HepG2 (cell line): ENCODE results near the gene GRIN2D. TPM values are rescaled to one million over a fixed set of nuclear protein-coding genes. Genes with fewer than 3 reads are reported as not detected.

Source experiments
- HNRNPK ChIP-seq: fragments of 200-400 bp; formaldehyde crosslinking; IDR thresholded peaks from 2 replicates; pipeline ENCODE4 v1.6.1; 2018; ENCODE audit warnings: low read length, low read depth, moderate library complexity, mild to moderate bottlenecking; ENCODE audit not compliant: poor library complexity, severe bottlenecking
- SIX4 ChIP-seq: sonication (generic); formaldehyde crosslinking; IDR thresholded peaks from 2 replicates; pipeline ENCODE4 v1.4.0; 2020; ENCODE audit warnings: missing genetic modification reagents
- ZNF776 ChIP-seq: sonication (generic); formaldehyde crosslinking; IDR thresholded peaks from 2 replicates; pipeline ENCODE4 v1.4.0; 2020; ENCODE audit warnings: mild to moderate bottlenecking, missing genetic modification reagents
- polyA plus RNA-seq, 8 experiments: library from polyadenylated mRNA; depleted of rRNA in 3 of 8; stranded (reverse) in 7 of 8; unstranded in 1 of 8; fragments of >200 nt; fragmentation: Illumina TruSeq in 4 of 8; extraction: Trizol in 4 of 8; gene quantifications; 2 replicates each; pipeline versions ENCODE4 v1.2.1 to v1.2.3, GENCODE V29; 2011 to 2016; ENCODE audit warnings: low read depth in 4 of 8, missing spikeins in 1 of 8, mixed read lengths in 1 of 8; ENCODE audit not compliant: insufficient read depth in 1 of 8
- total RNA-seq, 5 experiments: library from RNA; depleted of rRNA; stranded (reverse); fragments of >200 nt; fragmentation: Illumina TruSeq; extraction: Trizol; gene quantifications; 2 replicates each; pipeline ENCODE4 v1.2.3, GENCODE V29; 2016; ENCODE audit warnings: low read depth in 1 of 5
- TF ChIP-seq, protein P1 (sequence below): sonication (generic); formaldehyde crosslinking; IDR thresholded peaks from 2 replicates; pipeline ENCODE4 v1.4.0; 2020; ENCODE audit warnings: missing genetic modification reagents
- TF ChIP-seq, protein P2 (sequence below): sonication (generic); formaldehyde crosslinking; IDR thresholded peaks from 2 replicates; pipeline ENCODE4 v1.5.0; 2020; ENCODE audit warnings: mild to moderate bottlenecking, missing genetic modification reagents
- TF ChIP-seq, protein P3 (sequence below): sonication (generic); formaldehyde crosslinking; IDR thresholded peaks from 2 replicates; pipeline ENCODE4 v1.4.0; 2020; ENCODE audit warnings: missing genetic modification reagents, borderline replicate concordance
- TF ChIP-seq, protein P4 (sequence below): sonication (generic); formaldehyde crosslinking; IDR thresholded peaks from 2 replicates; pipeline ENCODE4 v1.4.0; 2020; ENCODE audit warnings: missing genetic modification reagents, borderline replicate concordance
- TF ChIP-seq, protein P5 (sequence below): sonication (generic); formaldehyde crosslinking; IDR thresholded peaks from 2 replicates; pipeline ENCODE4 v1.5.0; 2020; ENCODE audit warnings: missing genetic modification reagents, mild to moderate bottlenecking, borderline replicate concordance
- TF ChIP-seq, protein P6 (sequence below): sonication (generic); formaldehyde crosslinking; IDR thresholded peaks from 2 replicates; pipeline ENCODE4 v1.4.0; 2020; ENCODE audit warnings: mild to moderate bottlenecking, missing genetic modification reagents
- TF ChIP-seq, protein P7 (sequence below): sonication (generic); formaldehyde crosslinking; IDR thresholded peaks from 2 replicates; pipeline ENCODE4 v1.5.0; 2020; ENCODE audit warnings: missing genetic modification reagents
- TF ChIP-seq, protein P8 (sequence below): sonication (generic); formaldehyde crosslinking; IDR thresholded peaks from 2 replicates; pipeline ENCODE4 v1.9.0; 2021; ENCODE audit warnings: missing genetic modification reagents, borderline replicate concordance

The GRIN2D gene
- total and polyA plus RNA-seq, 2 of the 13 experiments (the other 11 are each of a cell fraction or from before 2014, with no cell fraction given), result 0.02 to 0.13 TPM

DNA sequence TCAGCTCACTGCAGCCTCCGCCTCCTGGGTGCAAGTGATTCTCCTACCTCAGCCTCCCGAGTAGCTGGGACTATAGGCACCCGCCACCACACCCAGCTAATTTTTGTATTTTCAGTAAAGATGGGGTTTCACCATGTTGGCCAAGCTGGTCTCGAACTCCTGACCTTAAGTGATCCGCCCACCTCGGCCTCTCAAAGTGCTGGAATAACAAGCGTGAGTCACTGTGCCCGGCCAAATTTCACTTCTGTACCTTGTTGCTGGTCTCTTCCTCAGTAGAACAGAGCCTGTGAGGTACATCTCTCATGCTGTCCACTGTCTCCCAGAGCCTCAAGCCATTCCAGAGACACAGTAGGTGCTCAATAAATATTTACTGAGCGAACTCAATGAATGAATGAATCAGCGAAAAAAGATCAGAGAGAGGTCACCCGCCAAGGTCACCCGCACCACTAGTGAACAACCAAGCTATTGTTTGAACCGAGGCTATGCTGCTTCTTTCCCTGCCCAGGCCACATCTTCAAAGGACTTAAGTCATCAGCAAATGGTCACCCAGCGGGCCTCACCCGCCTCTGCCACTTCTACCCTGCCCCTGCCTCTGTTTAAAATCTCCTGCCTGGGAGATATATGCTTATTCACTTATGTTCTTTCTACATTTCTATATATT lies 39.0 kb upstream of the GRIN2D start (continued):
- TF ChIP-seq, protein P1, sequence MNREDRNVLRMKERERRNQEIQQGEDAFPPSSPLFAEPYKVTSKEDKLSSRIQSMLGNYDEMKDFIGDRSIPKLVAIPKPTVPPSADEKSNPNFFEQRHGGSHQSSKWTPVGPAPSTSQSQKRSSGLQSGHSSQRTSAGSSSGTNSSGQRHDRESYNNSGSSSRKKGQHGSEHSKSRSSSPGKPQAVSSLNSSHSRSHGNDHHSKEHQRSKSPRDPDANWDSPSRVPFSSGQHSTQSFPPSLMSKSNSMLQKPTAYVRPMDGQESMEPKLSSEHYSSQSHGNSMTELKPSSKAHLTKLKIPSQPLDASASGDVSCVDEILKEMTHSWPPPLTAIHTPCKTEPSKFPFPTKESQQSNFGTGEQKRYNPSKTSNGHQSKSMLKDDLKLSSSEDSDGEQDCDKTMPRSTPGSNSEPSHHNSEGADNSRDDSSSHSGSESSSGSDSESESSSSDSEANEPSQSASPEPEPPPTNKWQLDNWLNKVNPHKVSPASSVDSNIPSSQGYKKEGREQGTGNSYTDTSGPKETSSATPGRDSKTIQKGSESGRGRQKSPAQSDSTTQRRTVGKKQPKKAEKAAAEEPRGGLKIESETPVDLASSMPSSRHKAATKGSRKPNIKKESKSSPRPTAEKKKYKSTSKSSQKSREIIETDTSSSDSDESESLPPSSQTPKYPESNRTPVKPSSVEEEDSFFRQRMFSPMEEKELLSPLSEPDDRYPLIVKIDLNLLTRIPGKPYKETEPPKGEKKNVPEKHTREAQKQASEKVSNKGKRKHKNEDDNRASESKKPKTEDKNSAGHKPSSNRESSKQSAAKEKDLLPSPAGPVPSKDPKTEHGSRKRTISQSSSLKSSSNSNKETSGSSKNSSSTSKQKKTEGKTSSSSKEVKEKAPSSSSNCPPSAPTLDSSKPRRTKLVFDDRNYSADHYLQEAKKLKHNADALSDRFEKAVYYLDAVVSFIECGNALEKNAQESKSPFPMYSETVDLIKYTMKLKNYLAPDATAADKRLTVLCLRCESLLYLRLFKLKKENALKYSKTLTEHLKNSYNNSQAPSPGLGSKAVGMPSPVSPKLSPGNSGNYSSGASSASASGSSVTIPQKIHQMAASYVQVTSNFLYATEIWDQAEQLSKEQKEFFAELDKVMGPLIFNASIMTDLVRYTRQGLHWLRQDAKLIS (CRISPR knock-in tag), result peak; percentile 64; the same call in 1 of the 2 replicates
- TF ChIP-seq, protein P2, sequence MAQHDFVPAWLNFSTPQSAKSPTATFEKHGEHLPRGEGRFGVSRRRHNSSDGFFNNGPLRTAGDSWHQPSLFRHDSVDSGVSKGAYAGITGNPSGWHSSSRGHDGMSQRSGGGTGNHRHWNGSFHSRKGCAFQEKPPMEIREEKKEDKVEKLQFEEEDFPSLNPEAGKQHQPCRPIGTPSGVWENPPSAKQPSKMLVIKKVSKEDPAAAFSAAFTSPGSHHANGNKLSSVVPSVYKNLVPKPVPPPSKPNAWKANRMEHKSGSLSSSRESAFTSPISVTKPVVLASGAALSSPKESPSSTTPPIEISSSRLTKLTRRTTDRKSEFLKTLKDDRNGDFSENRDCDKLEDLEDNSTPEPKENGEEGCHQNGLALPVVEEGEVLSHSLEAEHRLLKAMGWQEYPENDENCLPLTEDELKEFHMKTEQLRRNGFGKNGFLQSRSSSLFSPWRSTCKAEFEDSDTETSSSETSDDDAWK, result no peak
- TF ChIP-seq SIX4 (CRISPR knock-in tag), result peak; percentile 20; the same call in 1 of the 2 replicates
- TF ChIP-seq, protein P3, sequence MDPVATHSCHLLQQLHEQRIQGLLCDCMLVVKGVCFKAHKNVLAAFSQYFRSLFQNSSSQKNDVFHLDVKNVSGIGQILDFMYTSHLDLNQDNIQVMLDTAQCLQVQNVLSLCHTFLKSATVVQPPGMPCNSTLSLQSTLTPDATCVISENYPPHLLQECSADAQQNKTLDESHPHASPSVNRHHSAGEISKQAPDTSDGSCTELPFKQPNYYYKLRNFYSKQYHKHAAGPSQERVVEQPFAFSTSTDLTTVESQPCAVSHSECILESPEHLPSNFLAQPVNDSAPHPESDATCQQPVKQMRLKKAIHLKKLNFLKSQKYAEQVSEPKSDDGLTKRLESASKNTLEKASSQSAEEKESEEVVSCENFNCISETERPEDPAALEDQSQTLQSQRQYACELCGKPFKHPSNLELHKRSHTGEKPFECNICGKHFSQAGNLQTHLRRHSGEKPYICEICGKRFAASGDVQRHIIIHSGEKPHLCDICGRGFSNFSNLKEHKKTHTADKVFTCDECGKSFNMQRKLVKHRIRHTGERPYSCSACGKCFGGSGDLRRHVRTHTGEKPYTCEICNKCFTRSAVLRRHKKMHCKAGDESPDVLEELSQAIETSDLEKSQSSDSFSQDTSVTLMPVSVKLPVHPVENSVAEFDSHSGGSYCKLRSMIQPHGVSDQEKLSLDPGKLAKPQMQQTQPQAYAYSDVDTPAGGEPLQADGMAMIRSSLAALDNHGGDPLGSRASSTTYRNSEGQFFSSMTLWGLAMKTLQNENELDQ (CRISPR knock-in tag), result no peak
- no peak for TF ChIP-seq HNRNPK
- TF ChIP-seq, protein P4, sequence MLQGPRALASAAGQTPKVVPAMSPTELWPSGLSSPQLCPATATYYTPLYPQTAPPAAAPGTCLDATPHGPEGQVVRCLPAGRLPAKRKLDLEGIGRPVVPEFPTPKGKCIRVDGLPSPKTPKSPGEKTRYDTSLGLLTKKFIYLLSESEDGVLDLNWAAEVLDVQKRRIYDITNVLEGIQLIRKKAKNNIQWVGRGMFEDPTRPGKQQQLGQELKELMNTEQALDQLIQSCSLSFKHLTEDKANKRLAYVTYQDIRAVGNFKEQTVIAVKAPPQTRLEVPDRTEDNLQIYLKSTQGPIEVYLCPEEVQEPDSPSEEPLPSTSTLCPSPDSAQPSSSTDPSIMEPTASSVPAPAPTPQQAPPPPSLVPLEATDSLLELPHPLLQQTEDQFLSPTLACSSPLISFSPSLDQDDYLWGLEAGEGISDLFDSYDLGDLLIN (CRISPR knock-in tag), result no peak
- TF ChIP-seq, protein P5, sequence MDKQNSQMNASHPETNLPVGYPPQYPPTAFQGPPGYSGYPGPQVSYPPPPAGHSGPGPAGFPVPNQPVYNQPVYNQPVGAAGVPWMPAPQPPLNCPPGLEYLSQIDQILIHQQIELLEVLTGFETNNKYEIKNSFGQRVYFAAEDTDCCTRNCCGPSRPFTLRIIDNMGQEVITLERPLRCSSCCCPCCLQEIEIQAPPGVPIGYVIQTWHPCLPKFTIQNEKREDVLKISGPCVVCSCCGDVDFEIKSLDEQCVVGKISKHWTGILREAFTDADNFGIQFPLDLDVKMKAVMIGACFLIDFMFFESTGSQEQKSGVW (CRISPR knock-in tag), result no peak
- TF ChIP-seq, protein P6, sequence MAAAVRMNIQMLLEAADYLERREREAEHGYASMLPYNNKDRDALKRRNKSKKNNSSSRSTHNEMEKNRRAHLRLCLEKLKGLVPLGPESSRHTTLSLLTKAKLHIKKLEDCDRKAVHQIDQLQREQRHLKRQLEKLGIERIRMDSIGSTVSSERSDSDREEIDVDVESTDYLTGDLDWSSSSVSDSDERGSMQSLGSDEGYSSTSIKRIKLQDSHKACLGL, result no peak
- TF ChIP-seq ZNF776 (CRISPR knock-in tag), result no peak
- TF ChIP-seq, protein P7, sequence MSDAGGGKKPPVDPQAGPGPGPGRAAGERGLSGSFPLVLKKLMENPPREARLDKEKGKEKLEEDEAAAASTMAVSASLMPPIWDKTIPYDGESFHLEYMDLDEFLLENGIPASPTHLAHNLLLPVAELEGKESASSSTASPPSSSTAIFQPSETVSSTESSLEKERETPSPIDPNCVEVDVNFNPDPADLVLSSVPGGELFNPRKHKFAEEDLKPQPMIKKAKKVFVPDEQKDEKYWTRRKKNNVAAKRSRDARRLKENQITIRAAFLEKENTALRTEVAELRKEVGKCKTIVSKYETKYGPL, result no peak
- TF ChIP-seq, protein P8, sequence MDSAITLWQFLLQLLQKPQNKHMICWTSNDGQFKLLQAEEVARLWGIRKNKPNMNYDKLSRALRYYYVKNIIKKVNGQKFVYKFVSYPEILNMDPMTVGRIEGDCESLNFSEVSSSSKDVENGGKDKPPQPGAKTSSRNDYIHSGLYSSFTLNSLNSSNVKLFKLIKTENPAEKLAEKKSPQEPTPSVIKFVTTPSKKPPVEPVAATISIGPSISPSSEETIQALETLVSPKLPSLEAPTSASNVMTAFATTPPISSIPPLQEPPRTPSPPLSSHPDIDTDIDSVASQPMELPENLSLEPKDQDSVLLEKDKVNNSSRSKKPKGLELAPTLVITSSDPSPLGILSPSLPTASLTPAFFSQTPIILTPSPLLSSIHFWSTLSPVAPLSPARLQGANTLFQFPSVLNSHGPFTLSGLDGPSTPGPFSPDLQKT (CRISPR knock-in tag), result no peak
